GM13977 (cell line): ENCODE results near the gene GNAO1.

Experiments used
- DNase-seq: peaks from one replicate; pipeline ENCODE4 v3.0.0; 2012; ENCODE audit warnings: low spot score
- CTCF ChIP-seq: IDR thresholded peaks from 2 replicates; pipeline ENCODE4 v1.5.1; 2012; ENCODE audit warnings: mild to moderate bottlenecking, control low read depth; ENCODE audit not compliant: insufficient read depth; ENCODE audit errors: extremely low read depth, missing control alignments
- in situ Hi-C: fragments of 300-500 bp; cut with MboI; formaldehyde crosslinking; loops from one replicate; pipeline ENCODE4 v1.12.0; 2022; ENCODE audit warnings: low sequenced_read_pairs, low pct_unique_long_range_greater_than_20kb, mixed read lengths, inconsistent platforms; ENCODE audit not compliant: unreplicated experiment

GNAO1 gene

GRCh38 chr16:56303066-56303715 is 111.9 kb downstream of the GNAO1 start:
- DNase-seq = no peak
- in situ Hi-C loops = no loop called here
- no peak for TF ChIP-seq CTCF

- in situ Hi-C loops = no loop called here
- no peak for TF ChIP-seq CTCF
- DNase-seq = no peak
These were observed 112.6 kb downstream of the GNAO1 start for GRCh38 chr16:56303880-56304279.

- in situ Hi-C loops = no loop called here
- TF ChIP-seq CTCF = no peak
- no peak for DNase-seq
These were observed 114.8 kb downstream of the GNAO1 start for GRCh38 chr16:56305956-56306565.

GRCh38 chr16:56306690-56307533 is 115.6 kb downstream of the GNAO1 start:
- in situ Hi-C loops = no loop called here
- TF ChIP-seq CTCF = no peak
- DNase-seq = no peak

- DNase-seq = no peak
- in situ Hi-C loops = no loop called here
- TF ChIP-seq CTCF = no peak
These were observed 116.2 kb downstream of the GNAO1 start for GRCh38 chr16:56307534-56307873.

- in situ Hi-C loops = no loop called here
- no peak for TF ChIP-seq CTCF
- DNase-seq = no peak
These were observed 117.7 kb downstream of the GNAO1 start for GRCh38 chr16:56309008-56309407.
